ENCODE measurements around the gene NELFB. TPM values are rescaled to one million over a fixed set of nuclear protein-coding genes. Genes with fewer than 3 reads are reported as not detected.
A peak's percentile ranks its signal among the peaks of the same experiment; 100 is the strongest.

The NELFB gene
- total and polyA plus RNA-seq, 2 of the 4 experiments (the other 2 are of a cell fraction) = 36.9 to 66.0 TPM

DNA sequence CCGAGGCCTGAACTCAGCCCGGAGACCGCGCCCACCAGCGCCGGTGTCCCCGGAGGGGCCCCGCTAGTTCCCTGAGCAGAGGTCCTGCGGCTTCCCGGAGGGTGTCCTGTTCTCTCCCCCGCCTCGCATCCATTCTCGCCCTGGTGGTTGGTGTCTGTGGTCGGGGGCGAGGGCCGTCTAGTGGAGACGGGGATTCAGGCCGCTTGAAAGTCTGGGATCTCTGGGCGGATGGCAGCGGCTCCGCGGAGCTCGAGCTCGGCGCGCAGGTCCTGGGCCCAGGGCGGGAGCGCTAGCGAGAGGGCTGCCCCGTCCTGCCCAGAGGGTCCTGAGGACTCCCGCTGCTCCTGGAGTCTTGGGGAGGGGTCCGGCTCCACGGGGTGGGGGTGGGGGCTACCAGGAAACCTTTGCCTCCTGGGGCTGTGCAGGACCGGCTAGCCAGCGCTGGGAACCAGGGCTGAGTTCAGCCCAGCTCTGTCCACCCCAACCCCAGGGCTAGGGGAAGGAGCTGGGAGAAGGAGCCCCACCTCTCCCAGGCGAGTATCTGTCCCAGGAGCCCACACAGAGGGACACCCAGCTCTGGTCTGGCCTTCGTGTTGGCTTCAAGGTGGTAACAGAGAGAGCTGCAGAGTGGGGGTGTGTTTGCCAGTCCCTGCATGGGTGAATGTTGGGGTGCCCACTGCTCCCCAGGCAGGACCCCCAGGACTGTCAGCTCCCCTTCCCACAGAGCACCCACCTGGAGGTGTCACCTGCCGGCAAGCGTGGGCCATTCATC lies 26.4 kb downstream of the NELFB start:
- BruUV-seq (replicated peaks) = TSS peak; percentile 56
- CTCF ChIA-PET = no interaction called here
- no peak overlapping the region for H3K23ac ChIP-seq (ENCODE audit: low read depth, low read length)
- H3K79me1 ChIP-seq (ENCODE audit: low read depth in 1 of 2, low read length in 2 of 2) = peaks cover 0 to 41% of the 10 kb centered on the region in 2 experiments
- no peak overlapping the region for H2BK5ac ChIP-seq (ENCODE audit: low read depth, low read length, poor library complexity, severe bottlenecking)
- dilution Hi-C loops (cut with HindIII; ENCODE audit: low sequenced_read_pairs, unreplicated experiment) (no loop called here), in situ Hi-C loops (cut with MboI; ENCODE audit: low sequenced_read_pairs) (no loop called here), intact Hi-C loops (cut with micrococcal nuclease) (no loop called here)
- H3K4me2 ChIP-seq (ENCODE audit: low read depth, low read length) = no peak overlapping the region
- H3K56ac ChIP-seq (ENCODE audit: extremely low read depth, insufficient read depth, low read length) = no peak overlapping the region
- H4K20me1 ChIP-seq (ENCODE audit: insufficient read depth, low read length) = peaks cover 40% of the 10 kb centered on the region
- no peak overlapping the region for H3K9ac ChIP-seq (ENCODE audit: low read depth, low read length)
- no peak for DNase-seq
- no peak overlapping the region for H3K14ac ChIP-seq (replicated peaks; ENCODE audit: low read depth, low read length)
- no peaks in the 10 kb centered on the region for H3K27me3 ChIP-seq (ENCODE audit: control insufficient read depth, insufficient read depth, low read length)
- no peak overlapping the region for H4K91ac ChIP-seq (ENCODE audit: insufficient read depth, low read depth, low read length)
- no peak overlapping the region for H2BK15ac ChIP-seq (ENCODE audit: low read depth, low read length)
- no peaks in the 10 kb centered on the region for H3K9me3 ChIP-seq (ENCODE audit: control insufficient read depth, insufficient read depth, low read length)
- H2BK120ac ChIP-seq (ENCODE audit: low read depth, low read length) = no peak overlapping the region
- TF ChIP-seq RFX5 (IDR thresholded peaks at IDR 0.05; ENCODE audit: low read depth, low read length) = no peak
- no peak for TF ChIP-seq CHD1 (IDR thresholded peaks at IDR 0.05; ENCODE audit: low read depth, low read length)
- no peak for TF ChIP-seq CEBPB (IDR thresholded peaks at IDR 0.05; ENCODE audit: low read depth, low read length)
- no peak for TF ChIP-seq NFE2L2 (IDR thresholded peaks at IDR 0.05; ENCODE audit: low read depth, low read length)
- TF ChIP-seq SMC3 (IDR thresholded peaks at IDR 0.05; ENCODE audit: low read depth, low read length) = no peak
- TF ChIP-seq, protein P1, sequence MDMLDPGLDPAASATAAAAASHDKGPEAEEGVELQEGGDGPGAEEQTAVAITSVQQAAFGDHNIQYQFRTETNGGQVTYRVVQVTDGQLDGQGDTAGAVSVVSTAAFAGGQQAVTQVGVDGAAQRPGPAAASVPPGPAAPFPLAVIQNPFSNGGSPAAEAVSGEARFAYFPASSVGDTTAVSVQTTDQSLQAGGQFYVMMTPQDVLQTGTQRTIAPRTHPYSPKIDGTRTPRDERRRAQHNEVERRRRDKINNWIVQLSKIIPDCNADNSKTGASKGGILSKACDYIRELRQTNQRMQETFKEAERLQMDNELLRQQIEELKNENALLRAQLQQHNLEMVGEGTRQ (IDR thresholded peaks at IDR 0.05; ENCODE audit: low read depth, low read length) = no peak
- no peak for TF ChIP-seq FOS (IDR thresholded peaks at IDR 0.05; ENCODE audit: low read depth, low read length)
- TF ChIP-seq RCOR1 (IDR thresholded peaks at IDR 0.05; ENCODE audit: insufficient replicate concordance, low read length) = no peak
- TF ChIP-seq MAFK (IDR thresholded peaks at IDR 0.05; ENCODE audit: low read depth, low read length) = no peak
- TF ChIP-seq MXI1 (IDR thresholded peaks at IDR 0.05; ENCODE audit: borderline replicate concordance, low read depth, low read length) = no peak
- no peak for TF ChIP-seq RAD21 (IDR thresholded peaks at IDR 0.05; ENCODE audit: low read length)
- TF ChIP-seq POLR2A (IDR thresholded peaks at IDR 0.05; ENCODE audit: low read depth, low read length) = no peak
- TF ChIP-seq, protein P2, sequence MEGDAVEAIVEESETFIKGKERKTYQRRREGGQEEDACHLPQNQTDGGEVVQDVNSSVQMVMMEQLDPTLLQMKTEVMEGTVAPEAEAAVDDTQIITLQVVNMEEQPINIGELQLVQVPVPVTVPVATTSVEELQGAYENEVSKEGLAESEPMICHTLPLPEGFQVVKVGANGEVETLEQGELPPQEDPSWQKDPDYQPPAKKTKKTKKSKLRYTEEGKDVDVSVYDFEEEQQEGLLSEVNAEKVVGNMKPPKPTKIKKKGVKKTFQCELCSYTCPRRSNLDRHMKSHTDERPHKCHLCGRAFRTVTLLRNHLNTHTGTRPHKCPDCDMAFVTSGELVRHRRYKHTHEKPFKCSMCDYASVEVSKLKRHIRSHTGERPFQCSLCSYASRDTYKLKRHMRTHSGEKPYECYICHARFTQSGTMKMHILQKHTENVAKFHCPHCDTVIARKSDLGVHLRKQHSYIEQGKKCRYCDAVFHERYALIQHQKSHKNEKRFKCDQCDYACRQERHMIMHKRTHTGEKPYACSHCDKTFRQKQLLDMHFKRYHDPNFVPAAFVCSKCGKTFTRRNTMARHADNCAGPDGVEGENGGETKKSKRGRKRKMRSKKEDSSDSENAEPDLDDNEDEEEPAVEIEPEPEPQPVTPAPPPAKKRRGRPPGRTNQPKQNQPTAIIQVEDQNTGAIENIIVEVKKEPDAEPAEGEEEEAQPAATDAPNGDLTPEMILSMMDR (conservative IDR thresholded peaks at IDR 0.05; ENCODE audit: low read depth, low read length) = no peak
- TF ChIP-seq, protein P3, sequence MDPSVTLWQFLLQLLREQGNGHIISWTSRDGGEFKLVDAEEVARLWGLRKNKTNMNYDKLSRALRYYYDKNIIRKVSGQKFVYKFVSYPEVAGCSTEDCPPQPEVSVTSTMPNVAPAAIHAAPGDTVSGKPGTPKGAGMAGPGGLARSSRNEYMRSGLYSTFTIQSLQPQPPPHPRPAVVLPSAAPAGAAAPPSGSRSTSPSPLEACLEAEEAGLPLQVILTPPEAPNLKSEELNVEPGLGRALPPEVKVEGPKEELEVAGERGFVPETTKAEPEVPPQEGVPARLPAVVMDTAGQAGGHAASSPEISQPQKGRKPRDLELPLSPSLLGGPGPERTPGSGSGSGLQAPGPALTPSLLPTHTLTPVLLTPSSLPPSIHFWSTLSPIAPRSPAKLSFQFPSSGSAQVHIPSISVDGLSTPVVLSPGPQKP (IDR thresholded peaks at IDR 0.05; ENCODE audit: borderline replicate concordance, low read depth, low read length) = no peak
- no peak for TF ChIP-seq BHLHE40 (IDR thresholded peaks at IDR 0.05; ENCODE audit: low read depth, low read length)
- TF ChIP-seq MAZ (IDR thresholded peaks at IDR 0.05; ENCODE audit: borderline replicate concordance, low read depth, low read length) = no peak
- ATAC-seq (ENCODE audit: low read depth) = no peak
- H3K4me1 ChIP-seq (ENCODE audit: control insufficient read depth, insufficient read depth, low read length) = peaks cover 20% of the 10 kb centered on the region
- H2AFZ ChIP-seq (replicated peaks; ENCODE audit: low read length, poor library complexity) = no peak overlapping the region
- POLR2A ChIA-PET (ENCODE audit: unreplicated experiment) = no interaction called here
- no peak overlapping the region for H3K4ac ChIP-seq (ENCODE audit: low read depth, low read length)
- no peak overlapping the region for H2AK5ac ChIP-seq (ENCODE audit: low read depth, low read length)
- no peak overlapping the region for H3K4me3 ChIP-seq (ENCODE audit: insufficient read depth, low read depth, low read length)
- no peak overlapping the region for H2BK20ac ChIP-seq (ENCODE audit: low read depth, low read length)
- H4K8ac ChIP-seq (ENCODE audit: low read depth in 2 of 2, low read length in 2 of 2) = no peak overlapping the region
- peak overlapping the region; percentile 24 for H2AK9ac ChIP-seq (replicated peaks; ENCODE audit: low read depth, low read length, poor library complexity)
- peaks cover 29% of the 10 kb centered on the region for H3K36me3 ChIP-seq (ENCODE audit: control insufficient read depth, insufficient read depth, low read length)
- no peak overlapping the region for H4K5ac ChIP-seq (ENCODE audit: low read depth, low read length)
- WGBS, 2 experiments (ENCODE audit: extremely low coverage in 2 of 2, insufficient read length in 1 of 2) = 77% methylated on average over 14 of the region's 39 CpGs; no CpG with 5 or more reads in 1 of the 2 experiments
- no peaks in the 10 kb centered on the region for H3K9me1 ChIP-seq (ENCODE audit: insufficient read depth, low read length)
- H3K18ac ChIP-seq (ENCODE audit: low read depth, low read length) = no peak overlapping the region
- H3K27ac ChIP-seq (ENCODE audit: insufficient read depth, low read length) = no peak overlapping the region

Data from IMR-90 (cell line).